ENCODE data around the gene CYB561D2. TPM values are rescaled to one million over a fixed set of nuclear protein-coding genes. Genes with fewer than 3 reads are reported as not detected.

CYB561D2 gene
- total and polyA plus RNA-seq, 9 of the 15 experiments (the other 6 are each of a cell fraction or from before 2014, with no cell fraction given), result 4.2 to 16.6 (median 9.4) TPM

GRCh38 chr3:50350527-50351322, at the start of gene CYB561D2, which contains the start of gene NPRL2 (continued):
- TF ChIP-seq ZNF318 (IDR thresholded peaks at IDR 0.05; ENCODE audit: borderline replicate concordance in 1 of 2, low read depth in 1 of 2) (no peak), MBD2 (IDR thresholded peaks at IDR 0.05; ENCODE audit: borderline replicate concordance, low read depth) (peak; percentile 90), ZBTB17 (CRISPR knock-in tag; IDR thresholded peaks at IDR 0.05) (peak; percentile 72; the same call in 1 of the 2 replicates), SIN3B (IDR thresholded peaks at IDR 0.05; ENCODE audit: low read depth) (peak; percentile 63), RAD21 (CRISPR knock-in tag; conservative IDR thresholded peaks at IDR 0.05 in 1 of 2, IDR thresholded peaks at IDR 0.05 in 1 of 2) (no peak), CTCFL (IDR thresholded peaks at IDR 0.05; ENCODE audit: borderline replicate concordance, insufficient read depth, low read depth, low read length, poor library complexity, severe bottlenecking) (no peak), E2F8 (IDR thresholded peaks at IDR 0.05; ENCODE audit: low read depth, partially characterized antibody) (peak; percentile 91), ZNF277 (CRISPR knock-in tag; IDR thresholded peaks at IDR 0.05; ENCODE audit: borderline replicate concordance) (no peak), ELF2 (CRISPR knock-in tag; IDR thresholded peaks at IDR 0.05) (peak; percentile 95), DIDO1 (tag; IDR thresholded peaks at IDR 0.05; ENCODE audit: low read depth) (peak; percentile 65; the same call in 1 of the 2 replicates), ZNF79 (CRISPR knock-in tag; IDR thresholded peaks at IDR 0.05; ENCODE audit: low read depth) (no peak)
